Measurements from ENCODE around the gene NUDT6.

GRCh38 chr4:122894827-122895226 is 27.6 kb downstream of the NUDT6 start:
- no peak for TF ChIP-seq CTCF (IDR thresholded peaks at IDR 0.05)
- no peak for TF ChIP-seq EP300 (IDR thresholded peaks at IDR 0.05)
- TF ChIP-seq POLR2A (IDR thresholded peaks at IDR 0.05; ENCODE audit: low read depth), result no peak
- TF ChIP-seq POLR2AphosphoS5 (IDR thresholded peaks at IDR 0.05), result no peak

Data from esophagus muscularis mucosa (tissue), 4 donors.